Upper lobe of left lung (tissue), 6 donors: ENCODE data around the gene SOX9. TPM values are rescaled to one million over a fixed set of nuclear protein-coding genes. Genes with fewer than 3 reads are reported as not detected.

Source experiments
- ATAC-seq, 2 donors: fragments of 200-7000 bp; cut with Tn5 transposase; one replicate each; pipeline ENCODE4 v1.9.1; 2022; ENCODE audit warnings: mild to moderate bottlenecking in 2 of 2, moderate library complexity in 2 of 2; ENCODE audit not compliant: low FRiP score in 2 of 2
- DNase-seq, 2 donors: peaks; one replicate each; pipeline ENCODE4 v3.0.0-alpha.2; 2019 to 2020
- H3K27ac ChIP-seq, 4 donors: fragments of 200-600 bp; sonication (generic); one replicate each; pipeline ENCODE4 v1.5.1; 2016 to 2019
- H3K27me3 ChIP-seq, 4 donors: fragments of 200-600 bp; sonication (generic); one replicate each; pipeline ENCODE4 v1.5.1; 2017 to 2019
- H3K36me3 ChIP-seq, 4 donors: fragments of 200-600 bp; sonication (generic); one replicate each; pipeline ENCODE4 v1.5.1; 2016 to 2019
- H3K4me1 ChIP-seq, 4 donors: fragments of 200-600 bp; sonication (generic); one replicate each; pipeline ENCODE4 v1.5.1; 2018 to 2019
- H3K4me3 ChIP-seq, 4 donors: fragments of 200-600 bp; sonication (generic); one replicate each; pipeline ENCODE4 v1.5.1; 2017 to 2019; ENCODE audit warnings: mild to moderate bottlenecking in 2 of 4, moderate library complexity in 1 of 4
- H3K9me3 ChIP-seq, 4 donors: fragments of 200-600 bp; sonication (generic); one replicate each; pipeline ENCODE4 v1.5.1; 2018 to 2019
- EP300 ChIP-seq, 4 donors: sonication (generic); formaldehyde crosslinking; IDR thresholded peaks; one replicate each; pipeline ENCODE4 v1.5.1; 2017; ENCODE audit warnings: antibody characterized with exemption in 4 of 4, control low read depth in 2 of 4
- POLR2A ChIP-seq, 4 donors: fragments of 450-650 bp; IDR thresholded peaks; one replicate each; pipeline ENCODE4 v1.5.1; 2016 to 2017; ENCODE audit warnings: antibody characterized with exemption in 4 of 4, mild to moderate bottlenecking in 2 of 4
- POLR2AphosphoS5 ChIP-seq, 2 donors: sonication (generic); formaldehyde crosslinking; IDR thresholded peaks; one replicate each; pipeline ENCODE4 v1.5.1; 2017; ENCODE audit warnings: antibody characterized with exemption in 2 of 2
- WGBS, 2 donors: methylation state at CpG; one replicate each; pipeline ENCODE4 v1.1.5; 2017 to 2018; 5-methylcytosine and 5-hydroxymethylcytosine counted together
- total RNA-seq, 6 donors: library from RNA; depleted of rRNA in 4 of 6; stranded (reverse); fragments of >200 nt in 4 of 6; gene quantifications; one replicate each; pipeline versions ENCODE4 v1.1.0 to v1.2.1, GENCODE V29; 2016 to 2021
- TF ChIP-seq, protein P1 (sequence below), 6 experiments: fragments of 450-650 bp in 4 of 6; fragments of 200-600 bp in 2 of 6; sonication (generic) in 2 of 6; IDR thresholded peaks; one replicate each; pipeline ENCODE4 v1.5.1; 2016 to 2019; ENCODE audit warnings: antibody characterized with exemption in 6 of 6
- donor health status: DM: no; HTN: no; CAD: no; lungs with moderate emphysema.
- donor health status: DM: no; HTN: yes; CAD: no; lungs with severe emphysema.

SOX9 gene
- total RNA-seq, 6 donors from 2014 or later, result 3.3 to 10.7 (median 4.3) TPM

DNA sequence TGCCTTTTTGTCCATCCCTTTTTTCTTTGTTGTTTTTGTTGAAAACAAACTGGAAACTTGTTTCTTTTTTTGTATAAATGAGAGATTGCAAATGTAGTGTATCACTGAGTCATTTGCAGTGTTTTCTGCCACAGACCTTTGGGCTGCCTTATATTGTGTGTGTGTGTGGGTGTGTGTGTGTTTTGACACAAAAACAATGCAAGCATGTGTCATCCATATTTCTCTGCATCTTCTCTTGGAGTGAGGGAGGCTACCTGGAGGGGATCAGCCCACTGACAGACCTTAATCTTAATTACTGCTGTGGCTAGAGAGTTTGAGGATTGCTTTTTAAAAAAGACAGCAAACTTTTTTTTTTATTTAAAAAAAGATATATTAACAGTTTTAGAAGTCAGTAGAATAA is 4.9 kb downstream of the SOX9 start:
- peaks cover 0 to 22% (median 11%) of the 10 kb centered on the region in 4 donors for H3K27me3 ChIP-seq
- no peak overlapping the region for H3K4me3 ChIP-seq
- peaks cover 0 to 29% (median 7%) of the 10 kb centered on the region in 4 donors for H3K4me1 ChIP-seq
- H3K9me3 ChIP-seq, result no peaks in the 10 kb centered on the region
- DNase-seq (no peak), ATAC-seq (no peak)
- no peak overlapping the region for H3K27ac ChIP-seq
- TF ChIP-seq POLR2AphosphoS5 (IDR thresholded peaks at IDR 0.05) (no peak), EP300 (IDR thresholded peaks at IDR 0.05) (no peak), POLR2A (IDR thresholded peaks at IDR 0.05) (no peak)
- TF ChIP-seq, protein P1, sequence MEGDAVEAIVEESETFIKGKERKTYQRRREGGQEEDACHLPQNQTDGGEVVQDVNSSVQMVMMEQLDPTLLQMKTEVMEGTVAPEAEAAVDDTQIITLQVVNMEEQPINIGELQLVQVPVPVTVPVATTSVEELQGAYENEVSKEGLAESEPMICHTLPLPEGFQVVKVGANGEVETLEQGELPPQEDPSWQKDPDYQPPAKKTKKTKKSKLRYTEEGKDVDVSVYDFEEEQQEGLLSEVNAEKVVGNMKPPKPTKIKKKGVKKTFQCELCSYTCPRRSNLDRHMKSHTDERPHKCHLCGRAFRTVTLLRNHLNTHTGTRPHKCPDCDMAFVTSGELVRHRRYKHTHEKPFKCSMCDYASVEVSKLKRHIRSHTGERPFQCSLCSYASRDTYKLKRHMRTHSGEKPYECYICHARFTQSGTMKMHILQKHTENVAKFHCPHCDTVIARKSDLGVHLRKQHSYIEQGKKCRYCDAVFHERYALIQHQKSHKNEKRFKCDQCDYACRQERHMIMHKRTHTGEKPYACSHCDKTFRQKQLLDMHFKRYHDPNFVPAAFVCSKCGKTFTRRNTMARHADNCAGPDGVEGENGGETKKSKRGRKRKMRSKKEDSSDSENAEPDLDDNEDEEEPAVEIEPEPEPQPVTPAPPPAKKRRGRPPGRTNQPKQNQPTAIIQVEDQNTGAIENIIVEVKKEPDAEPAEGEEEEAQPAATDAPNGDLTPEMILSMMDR (IDR thresholded peaks at IDR 0.05), result no peak
- H3K36me3 ChIP-seq, result no peaks in the 10 kb centered on the region

DNA sequence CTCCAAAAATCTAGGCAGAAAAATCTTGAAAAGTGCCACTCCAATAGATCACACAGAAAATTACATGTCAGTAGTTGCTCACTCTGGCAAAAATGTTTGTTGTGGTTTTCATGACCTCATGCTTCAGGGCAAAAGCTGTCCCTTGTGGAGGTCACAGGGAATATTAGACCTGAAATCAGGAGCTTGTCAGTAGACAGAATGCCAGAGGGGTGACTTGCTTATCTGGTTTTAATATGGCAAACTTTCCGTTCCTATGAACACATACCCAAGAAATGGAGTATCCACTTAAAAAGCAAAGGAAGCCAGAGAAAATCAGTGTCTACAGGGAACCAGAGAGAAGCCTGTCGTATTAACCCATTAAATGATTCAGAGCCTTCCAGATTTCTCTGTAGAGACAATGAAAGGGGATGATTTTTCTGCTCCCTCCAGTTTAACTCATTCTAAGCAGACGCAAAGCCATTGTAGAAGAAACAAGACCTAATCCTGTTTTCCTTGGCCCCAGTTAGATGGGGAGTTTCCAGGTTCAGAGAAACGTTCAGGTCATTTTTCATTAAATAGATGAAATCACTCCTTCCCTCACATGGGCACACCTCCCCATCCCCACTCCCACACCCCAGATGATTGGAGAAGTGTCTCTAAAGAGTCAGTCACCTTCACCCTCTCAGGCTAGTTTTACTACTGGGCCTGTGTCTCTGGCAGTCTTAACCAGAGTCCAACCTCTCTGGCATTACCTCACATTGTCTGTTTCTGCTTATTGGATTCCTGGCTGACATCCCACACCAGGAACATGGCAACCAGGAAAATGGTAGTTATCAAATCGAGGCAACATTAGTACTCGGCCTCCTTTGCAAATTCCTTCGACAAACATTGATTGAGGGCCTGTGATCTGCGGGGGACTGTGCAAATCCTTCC is 6.0 kb downstream of the SOX9 start:
- Histone ChIP-seq H3K9me3 (no peaks in the 10 kb centered on the region), H3K27me3 (peaks cover 0 to 18% (median 6%) of the 10 kb centered on the region in 4 donors), H3K27ac (no peak overlapping the region), H3K4me1 (peaks cover 0 to 18% (median 2%) of the 10 kb centered on the region in 4 donors), H3K4me3 (no peak overlapping the region), H3K36me3 (no peaks in the 10 kb centered on the region)
- DNase-seq (no peak), ATAC-seq (peak in 1 of 2 donors; percentile 28)
- TF ChIP-seq EP300 (IDR thresholded peaks at IDR 0.05), result no peak
- no peak for TF ChIP-seq POLR2AphosphoS5 (IDR thresholded peaks at IDR 0.05)
- TF ChIP-seq POLR2A (IDR thresholded peaks at IDR 0.05), result no peak
- TF ChIP-seq, protein P1 (IDR thresholded peaks at IDR 0.05), result no peak
- WGBS, 2 donors, result 55% methylated on average over 8 of the region's 8 CpGs

GRCh38 chr17:72128039-72128438 is 7.2 kb downstream of the SOX9 start:
- DNase-seq, result no peak
- WGBS, 2 donors, result 74 to 80% methylated on average over 3 of the region's 3 CpGs
- H3K27ac ChIP-seq, result no peak overlapping the region
- no peaks in the 10 kb centered on the region for H3K36me3 ChIP-seq
- no peak for ATAC-seq
- peaks cover 0 to 8% (median 4%) of the 10 kb centered on the region in 4 donors for H3K27me3 ChIP-seq
- no peak overlapping the region for H3K4me3 ChIP-seq
- no peaks in the 10 kb centered on the region for H3K9me3 ChIP-seq
- TF ChIP-seq EP300 (IDR thresholded peaks at IDR 0.05) (no peak), POLR2AphosphoS5 (IDR thresholded peaks at IDR 0.05) (no peak), POLR2A (IDR thresholded peaks at IDR 0.05) (no peak)
- TF ChIP-seq, protein P1 (IDR thresholded peaks at IDR 0.05), result no peak
- H3K4me1 ChIP-seq, result peaks cover 0 to 6% (median 0%) of the 10 kb centered on the region in 4 donors

DNA sequence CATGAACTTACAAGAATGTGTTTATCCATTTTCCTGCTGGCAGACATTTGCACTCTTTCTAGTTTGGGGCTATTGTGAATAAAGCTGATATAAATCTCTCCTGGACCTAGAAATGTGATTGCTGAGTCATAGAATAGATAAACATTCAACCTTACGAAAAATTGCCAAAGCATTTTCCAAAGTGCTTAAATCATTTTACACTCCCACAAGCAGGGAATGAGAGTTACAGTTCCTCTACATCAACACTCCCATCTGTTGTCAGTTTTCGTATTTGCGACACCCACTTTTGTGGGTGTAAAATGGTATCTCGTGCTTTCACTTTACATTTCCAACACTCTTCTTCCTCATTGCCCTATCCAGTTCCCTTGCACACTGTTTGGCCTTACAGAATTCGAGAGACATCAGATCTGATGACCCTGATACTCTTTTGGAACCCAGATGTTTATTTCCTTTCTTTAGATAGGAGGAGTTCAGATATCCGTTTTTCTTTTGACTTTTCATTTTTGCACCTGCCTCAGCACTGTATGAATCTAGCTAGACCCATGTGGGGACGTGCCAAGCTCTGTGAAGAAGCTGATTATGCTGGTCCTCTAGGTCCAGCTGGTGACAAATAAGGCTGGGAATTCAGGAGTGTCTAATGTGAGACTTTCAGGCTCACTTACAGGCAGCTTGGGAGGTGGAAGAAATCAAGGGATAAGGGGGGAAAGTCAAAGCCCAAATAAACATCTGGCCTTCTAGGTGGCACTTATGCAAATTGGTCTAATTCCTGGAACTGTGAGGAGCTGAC is 14.0 kb downstream of the SOX9 start:
- Histone ChIP-seq H3K4me3 (no peak overlapping the region), H3K4me1 (no peaks in the 10 kb centered on the region), H3K36me3 (no peaks in the 10 kb centered on the region), H3K27ac (no peak overlapping the region), H3K27me3 (no peaks in the 10 kb centered on the region), H3K9me3 (no peaks in the 10 kb centered on the region)
- DNase-seq (no peak), ATAC-seq (no peak)
- 56 to 57% methylated on average over 7 of the region's 7 CpGs for WGBS, 2 donors
- TF ChIP-seq, protein P1 (IDR thresholded peaks at IDR 0.05), result no peak
- TF ChIP-seq POLR2A (IDR thresholded peaks at IDR 0.05) (no peak), EP300 (IDR thresholded peaks at IDR 0.05) (no peak), POLR2AphosphoS5 (IDR thresholded peaks at IDR 0.05) (no peak)
